UCSD-AML1 (cell line): Measurements from ENCODE around the gene GUCA2A.
"Not testable (repeated sequence)": the region's sequence is repeated elsewhere in the genome, so short reads cannot be mapped to it uniquely, and the experiment has no call there.

ENCODE experiments used
- DNase-seq: peaks from one replicate; lab custom pipeline; 2025; ENCODE audit not compliant: unreplicated experiment; lab: John Stamatoyannopoulos, UW

Gene GUCA2A, protein sequence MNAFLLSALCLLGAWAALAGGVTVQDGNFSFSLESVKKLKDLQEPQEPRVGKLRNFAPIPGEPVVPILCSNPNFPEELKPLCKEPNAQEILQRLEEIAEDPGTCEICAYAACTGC

DNA sequence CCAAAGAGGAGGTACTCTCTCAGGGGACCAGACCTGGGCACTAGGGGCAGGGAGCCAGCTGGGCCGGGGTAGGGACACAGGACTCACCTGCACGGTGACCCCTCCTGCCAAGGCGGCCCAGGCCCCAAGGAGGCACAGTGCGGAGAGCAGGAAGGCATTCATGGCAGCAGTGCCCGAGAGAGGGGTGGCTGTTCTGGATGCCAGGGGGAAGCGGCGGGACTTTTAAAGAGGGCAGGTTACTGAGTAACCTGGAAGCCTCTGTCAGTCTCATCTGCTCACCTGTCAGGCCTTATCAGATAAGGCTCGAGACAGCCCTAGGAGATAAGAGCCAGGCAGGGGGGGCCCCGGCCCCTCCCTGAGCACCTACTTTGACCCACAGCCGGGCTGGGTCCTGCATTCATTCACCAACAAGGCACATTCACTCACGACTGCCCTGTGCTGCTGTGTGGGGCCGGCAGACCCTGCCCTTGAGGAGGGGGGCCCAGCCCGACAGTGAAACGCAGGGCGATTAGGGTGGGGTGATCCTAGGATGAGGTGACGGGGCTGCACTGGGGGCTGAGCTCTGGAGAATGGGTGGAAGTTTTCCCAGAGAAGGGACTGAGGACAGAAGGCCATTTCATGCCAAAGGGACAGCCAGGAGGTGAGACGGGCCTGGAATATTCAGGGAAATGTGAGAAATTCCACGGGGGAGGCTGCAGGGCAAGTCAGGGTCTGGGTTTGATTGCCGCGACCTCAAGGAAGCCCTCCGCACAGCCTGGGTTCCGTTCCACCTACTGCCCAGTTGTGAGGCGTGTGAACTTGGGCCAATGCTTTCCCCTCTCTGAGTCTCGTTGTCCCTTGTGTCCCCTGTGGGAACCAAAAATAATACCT, at the start of gene GUCA2A:
TSS of gene GUCA2A (minus strand) at position 195 of the 870 bp plus-strand sequence. CDS start at position 162, 33 bp downstream.
- DNase-seq: no peak

DNA sequence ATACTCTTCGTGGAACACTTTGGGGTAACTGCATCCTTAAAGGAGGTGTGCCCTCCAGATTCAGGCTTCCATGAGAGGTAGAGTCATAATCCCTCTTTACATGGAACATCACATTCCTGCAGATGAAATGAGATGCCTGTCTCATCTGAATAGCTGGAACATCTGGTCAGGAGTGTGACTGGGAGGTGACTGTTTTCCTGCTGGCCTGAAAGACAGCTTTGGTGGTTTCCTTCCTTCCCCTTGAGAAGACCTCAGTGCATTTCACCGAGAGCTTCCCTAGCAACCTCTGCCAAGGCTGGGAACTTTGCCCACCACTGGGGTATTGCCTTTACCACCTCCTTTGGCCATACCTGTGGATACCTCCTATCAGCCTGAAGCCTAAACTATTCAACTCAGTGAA, 46.7 kb upstream of the GUCA2A start:
- no peak for DNase-seq

DNA sequence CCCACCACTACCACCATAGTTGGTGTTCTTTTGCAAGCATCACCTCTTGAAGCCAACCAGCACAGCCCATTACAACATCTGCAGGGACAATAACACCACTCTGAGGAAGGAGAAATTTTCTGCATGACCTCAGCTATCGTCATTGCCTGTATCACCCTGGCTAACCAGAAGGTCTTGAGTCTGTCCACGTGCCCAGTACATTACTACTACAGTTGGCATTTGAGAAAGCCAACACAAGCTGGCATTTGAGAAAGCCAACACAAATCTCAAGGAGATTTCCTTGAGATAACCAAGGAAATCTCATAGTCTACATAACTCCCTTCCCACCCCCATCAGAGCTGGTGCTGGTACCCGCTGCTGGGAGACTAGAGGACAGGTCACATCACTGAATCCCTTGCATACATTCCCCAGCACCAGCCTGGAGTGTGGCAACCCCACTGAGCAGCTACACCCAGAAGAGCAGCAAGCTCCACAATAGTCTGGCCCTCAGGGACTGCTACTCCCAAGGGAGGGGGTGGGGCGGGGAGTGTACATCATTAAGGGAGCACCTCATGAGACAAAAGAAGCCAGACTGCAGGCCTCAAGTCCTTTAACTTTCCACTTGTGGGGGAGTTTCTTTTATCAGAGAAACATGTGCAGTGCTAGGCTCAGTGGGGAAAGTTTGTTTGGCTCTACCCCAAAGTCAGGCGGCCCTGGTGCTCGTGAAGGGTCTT, 46.0 kb upstream of the GUCA2A start:
- DNase-seq: no peak

DNA sequence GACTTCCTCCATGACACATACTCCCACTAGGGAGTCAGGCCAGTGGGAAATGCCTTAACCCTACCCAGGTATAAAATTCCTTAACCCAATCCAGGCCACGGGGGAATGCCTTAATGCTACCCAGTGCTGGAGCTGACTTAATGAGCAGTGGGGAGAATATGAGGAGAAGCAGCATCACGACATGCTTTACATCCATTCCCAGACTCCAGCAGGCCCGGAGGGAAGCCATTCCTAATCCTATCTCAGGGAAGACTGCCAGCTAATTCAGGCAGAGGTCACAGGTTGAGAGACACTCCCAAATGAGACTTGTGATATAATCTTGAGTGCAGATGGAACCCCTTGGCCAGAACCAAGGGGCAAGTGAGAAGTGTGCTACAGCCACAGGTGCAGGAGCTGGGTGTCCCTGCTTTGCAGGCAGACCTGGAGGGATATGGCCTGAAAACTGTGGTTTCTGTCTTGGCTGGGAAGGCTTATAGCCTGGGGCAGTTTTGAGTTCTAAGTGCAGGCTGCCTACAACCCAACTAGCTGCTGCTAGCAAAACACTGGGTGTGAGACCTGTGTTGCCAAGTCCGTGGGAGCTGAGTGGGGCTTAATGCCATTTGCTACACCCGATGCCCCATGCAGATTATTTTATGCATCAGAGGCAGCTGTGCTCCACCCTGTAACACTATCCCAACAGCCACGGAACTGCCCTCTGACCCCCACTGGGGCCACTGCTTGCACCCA, 45.1 kb upstream of the GUCA2A start:
- DNase-seq: no peak

DNA sequence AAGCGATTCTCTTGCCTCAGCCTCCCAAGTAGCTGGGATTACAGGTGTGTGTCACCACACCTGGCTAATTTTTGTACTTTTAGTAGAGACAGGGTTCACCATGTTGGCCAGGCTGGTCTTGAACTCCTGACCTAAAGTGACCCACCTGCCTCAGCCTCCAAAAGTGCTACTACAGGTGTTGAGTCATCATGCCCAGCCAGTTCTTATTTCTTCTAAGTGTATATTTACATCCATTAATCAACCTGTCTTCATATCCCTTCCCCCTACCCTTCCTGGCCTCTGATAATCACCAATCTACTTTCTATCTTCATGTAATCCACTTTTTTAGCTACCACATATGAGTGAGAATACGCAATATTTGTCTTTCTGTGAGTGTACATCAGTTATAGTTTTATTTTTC, 42.4 kb upstream of the GUCA2A start:
- DNase-seq: not testable (repeated sequence)

DNA sequence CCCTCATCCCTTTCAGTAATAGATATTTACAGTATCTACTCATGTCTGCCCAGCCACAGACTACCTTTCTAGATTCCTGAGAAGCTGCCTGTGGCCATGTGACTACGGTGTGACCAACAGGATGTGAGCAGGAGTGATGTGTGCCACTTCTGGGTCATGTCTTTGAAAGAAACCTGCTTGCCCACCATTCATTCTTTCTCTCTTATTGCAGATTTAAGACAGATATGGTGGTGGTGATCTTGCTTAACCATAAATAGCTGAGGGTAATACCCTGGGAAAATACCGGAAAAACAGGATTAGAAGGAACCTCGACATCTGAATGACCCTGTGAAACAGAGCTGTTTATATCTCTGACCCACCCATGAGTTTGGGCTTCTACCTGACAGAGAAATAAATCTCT, 41.6 kb upstream of the GUCA2A start:
- no peak for DNase-seq

DNA sequence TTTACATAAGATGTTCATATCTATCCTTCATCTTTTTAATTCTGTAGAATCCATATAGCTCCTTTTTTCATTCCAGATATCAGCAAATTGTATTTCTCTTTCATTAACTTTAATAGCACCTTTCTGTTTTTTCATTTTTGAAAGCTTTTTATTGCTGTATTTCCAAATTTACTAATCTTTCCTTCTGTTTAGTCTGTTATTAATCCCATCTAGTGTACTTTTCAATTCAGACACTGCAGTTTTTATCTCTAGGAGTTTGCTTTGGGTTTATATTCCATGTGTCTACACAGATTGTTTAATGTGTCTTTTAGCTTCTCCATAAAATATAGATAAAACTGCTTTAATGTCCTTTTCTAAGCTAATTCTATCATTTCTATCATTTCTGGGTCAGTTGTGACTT, 37.4 kb upstream of the GUCA2A start:
- DNase-seq: no peak

DNA sequence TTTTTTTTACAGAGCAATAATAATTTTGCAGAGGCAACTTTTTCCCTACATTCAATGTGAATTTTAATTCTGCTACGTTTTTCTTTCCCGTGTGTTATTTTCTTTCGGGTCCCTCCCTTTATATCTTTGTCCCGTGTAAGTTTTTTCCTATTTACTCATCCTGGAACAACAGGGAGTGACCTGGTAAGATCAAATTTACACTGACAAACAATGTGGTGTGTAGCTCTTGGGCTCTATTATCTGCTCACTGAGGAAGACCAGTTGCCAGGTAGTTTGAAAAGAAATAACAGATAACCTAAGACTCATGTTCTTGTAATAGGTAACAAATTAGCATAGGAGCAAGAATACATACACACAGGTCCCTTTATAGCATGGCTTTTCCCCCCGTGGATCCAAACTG, 33.7 kb upstream of the GUCA2A start:
- no peak for DNase-seq

DNA sequence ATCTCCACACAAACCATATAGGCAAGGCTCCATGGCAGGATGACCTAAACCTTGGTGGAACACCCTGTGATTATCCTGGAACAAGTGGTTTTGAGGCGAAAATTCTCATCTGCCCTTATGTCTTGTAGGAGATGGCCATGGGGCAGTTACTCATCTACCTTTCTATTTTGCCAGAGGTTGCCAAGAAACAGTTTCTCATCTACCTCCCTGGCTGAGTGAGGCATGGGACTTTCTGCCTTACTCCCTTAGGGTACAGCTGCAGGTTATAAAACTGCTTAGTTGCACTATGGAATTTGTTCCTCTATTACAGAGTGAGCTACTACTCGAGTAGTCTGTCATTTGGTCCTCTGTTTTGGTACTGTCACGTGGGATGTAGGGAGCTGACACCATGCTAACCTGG, 31.3 kb upstream of the GUCA2A start:
- no peak for DNase-seq

DNA sequence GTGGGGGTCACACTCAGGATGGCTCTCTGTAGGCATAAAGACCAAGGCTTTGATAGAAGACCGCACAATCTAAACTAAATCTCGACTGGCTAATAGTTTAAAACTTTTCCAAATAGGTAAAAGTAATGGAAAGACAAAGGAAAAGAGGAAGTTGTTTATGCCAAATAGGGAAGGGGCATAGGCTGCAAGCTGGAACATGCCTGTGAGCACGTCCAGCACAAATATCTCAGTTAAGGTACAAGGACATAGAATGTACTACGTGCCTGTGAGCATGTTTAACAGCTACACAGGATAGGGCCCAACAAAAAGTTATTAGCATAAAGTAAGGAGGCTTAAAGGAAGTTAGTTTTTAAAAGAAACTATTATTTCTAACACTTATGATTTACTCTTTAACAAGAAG, 27.6 kb upstream of the GUCA2A start:
- no peak for DNase-seq

DNA sequence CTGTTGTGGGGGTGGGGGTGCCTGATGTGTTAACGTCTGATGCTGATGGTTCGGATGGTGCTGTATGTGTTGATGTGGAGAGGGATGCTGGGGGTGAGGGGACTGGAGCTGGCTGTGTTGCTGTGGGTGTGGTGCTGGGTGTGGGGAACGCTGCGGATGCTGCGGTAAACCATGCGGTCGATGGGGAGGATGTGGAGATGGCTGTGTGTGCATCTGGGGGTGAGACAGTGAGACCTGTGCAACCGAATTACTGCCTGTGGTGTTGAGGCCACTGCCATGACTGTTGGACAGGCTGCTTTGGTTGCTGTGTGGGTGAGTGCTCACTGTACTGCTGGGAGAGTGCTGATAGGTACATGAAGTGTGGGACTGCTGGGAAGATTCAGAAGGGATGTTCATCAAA, 26.8 kb upstream of the GUCA2A start:
- DNase-seq: no peak

DNA sequence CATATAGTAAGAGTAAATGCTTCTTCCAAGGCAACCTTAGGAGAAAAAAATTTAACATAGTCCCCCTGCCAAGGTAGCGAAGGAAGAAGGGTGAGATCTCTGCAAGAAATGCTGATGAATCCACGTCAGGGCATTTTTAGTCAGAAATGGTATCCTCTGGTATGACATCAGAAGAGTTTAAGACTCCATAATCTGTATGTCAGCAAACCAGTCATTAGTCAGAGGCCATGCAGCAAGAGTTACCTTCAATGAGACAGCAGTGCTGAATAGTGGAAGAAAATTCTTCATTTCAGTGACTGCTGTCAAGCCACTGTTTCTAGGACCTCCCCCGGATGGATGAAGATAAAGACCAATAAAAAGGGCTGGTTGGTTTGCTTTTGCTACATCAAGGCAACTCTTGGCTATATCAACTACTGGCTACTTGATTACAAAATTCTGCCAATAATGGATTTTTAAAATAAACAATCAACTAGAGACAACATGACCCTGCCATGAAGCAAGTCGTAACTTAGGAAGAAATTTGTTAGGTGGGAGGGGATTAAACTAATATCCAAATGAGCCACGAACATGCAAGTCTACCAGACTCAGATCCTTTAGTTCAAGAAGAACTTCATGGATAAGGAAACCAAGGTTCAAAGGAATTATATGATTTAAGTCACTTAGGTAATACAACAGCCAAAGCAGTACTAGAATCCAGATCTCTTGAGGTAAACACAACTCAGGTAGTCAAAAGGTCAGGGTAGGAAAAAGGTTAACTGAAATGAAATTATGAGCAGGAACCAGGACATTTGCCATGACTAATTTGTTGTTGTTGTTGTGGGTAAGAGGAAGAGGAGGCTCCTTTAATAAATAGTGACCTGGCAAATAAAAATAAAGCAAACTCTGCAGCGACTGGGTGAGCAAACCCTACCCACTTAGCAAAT, 25.6 kb upstream of the GUCA2A start:
- DNase-seq: no peak

DNA sequence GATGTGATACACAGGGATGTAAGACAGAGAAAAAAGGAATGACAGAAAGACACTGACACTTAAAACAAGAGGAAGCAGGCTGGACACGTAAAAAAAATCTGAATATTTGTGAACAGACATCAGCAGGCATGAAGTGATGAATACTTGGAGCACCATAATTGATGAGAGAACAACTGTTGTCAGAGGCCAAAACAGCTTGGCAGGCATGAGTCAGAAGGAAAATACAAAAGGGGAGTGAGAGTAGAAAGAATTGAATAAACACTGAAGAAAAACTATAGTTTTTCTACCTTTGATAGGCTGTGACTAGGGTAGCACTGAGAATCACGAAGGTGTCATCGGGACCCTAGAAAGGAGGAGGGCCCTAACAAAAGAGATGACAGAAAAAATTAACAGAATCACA, 21.6 kb upstream of the GUCA2A start:
- no peak for DNase-seq

DNA sequence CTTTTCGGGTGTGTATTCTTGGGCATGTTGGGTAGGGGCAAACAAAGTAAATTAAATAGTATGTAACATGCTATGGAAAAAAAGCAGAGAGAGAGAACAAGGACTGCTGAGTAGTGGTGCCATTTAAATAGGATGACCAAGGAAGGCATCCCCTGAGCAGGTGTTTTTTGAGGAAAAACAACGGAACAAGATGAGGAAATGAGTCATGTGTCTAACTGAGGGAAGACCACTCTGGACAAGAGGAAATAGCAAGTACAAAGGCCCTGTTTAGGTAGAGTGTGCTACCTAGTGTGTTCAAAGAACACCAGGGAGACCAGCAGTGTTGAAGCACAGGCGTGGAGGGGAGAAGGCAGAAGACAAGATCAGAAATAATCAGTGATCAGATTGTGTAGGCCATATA, 20.1 kb upstream of the GUCA2A start:
- DNase-seq: no peak

DNA sequence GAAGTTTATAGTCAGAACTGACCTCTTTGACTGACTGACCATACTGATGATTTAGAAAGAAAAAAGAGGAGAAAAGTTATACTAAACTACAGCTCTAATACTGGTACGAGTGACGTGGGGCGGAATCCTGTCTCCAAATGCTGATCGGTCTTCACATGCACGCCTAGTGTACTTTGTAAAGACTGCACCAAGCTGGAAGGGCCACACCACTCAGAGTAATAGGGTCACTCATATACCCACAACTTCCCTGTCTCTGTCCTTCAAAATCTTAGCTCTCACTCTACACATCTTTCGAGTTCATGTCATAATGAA, 19.4 kb upstream of the GUCA2A start:
- DNase-seq: no peak

DNA sequence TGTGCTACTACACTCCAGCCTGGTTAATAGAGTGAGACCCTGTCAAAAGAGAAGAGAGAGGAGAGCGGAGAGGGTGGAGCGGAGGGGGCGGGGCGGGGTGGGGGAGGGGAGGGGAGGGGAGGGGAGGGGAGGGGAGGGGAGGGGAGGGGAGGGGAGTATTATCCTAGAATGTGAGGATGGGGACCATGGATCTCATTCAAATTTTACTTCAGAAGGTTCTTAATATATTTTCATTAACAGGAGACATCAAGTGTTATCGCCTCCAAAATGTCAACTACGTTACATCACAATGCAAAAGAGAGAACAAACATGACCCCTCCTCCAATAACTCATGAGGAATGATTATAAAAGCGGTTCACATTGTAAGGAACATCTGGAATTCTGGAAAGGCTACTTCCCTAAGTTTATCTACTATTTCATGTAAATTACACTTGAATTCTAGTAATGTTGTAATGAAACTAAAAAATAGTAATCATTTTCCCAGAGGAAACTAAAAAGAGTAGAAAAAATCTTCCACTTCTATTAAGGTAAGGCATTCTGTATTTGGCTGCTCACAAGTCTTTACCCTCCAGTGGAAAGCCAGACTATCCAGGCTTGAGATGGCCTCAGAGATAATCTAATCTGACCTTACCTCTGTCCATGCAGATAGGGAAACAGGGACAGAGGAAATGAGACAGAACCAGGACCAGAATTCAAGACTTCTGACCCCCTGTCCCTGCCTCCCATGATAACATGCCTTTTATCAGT, 18.8 kb upstream of the GUCA2A start:
- DNase-seq: no peak

DNA sequence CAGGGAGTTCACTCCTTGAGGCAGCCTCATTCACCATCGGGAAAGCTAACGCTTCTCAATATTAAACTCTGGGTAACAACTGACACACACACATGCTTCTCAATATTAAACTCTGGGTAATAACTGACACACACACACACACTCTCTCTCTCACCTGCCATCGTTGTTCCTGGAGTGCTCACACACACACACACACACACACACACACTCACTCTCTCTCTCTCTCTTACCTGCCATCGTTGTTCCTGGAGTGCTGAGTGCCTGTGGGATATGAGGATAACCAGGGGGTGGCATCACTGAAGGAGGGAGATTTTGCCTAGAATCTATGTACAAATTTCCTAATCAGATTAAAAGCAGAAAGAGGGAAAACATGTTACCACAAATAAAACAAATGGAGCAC, 17.1 kb upstream of the GUCA2A start:
- no peak for DNase-seq

DNA sequence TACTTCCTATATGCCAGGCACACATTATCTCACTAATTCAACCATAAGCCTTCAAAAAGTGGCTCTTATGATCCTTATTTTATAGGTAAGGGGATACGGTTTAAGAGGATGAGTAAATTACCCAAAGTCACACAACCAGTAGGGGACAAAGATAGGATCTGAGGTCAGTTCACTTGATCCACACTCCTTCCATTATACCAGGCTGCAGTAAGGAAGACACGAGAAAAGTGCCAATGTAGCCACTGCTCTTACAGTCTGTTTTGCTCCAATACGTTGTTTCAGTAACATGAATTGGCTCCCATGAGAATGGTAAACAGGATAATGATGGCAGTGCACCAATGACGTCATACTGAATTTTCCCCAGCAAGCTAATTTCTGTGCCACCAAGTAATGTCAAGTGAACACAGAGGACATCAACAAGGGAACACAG, 15.4 kb upstream of the GUCA2A start:
- DNase-seq: no peak

DNA sequence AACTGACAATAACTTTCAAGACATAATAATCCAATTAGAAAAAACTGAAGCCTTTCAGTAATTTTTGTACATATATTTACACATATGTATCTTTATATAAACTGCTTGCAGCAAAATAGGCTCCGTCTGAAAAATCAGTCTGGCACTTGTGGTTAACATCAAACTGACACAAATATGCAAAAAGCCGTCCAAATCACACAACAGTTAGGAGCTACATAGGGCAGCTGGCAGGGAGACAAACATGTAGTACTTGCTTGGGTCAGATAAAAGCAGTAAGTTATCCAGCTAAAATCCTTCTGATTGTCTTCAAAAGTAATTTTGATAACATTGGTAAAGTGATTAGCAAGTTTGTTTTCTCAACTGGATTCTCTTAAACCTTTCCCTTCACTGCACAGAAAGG, 14.7 kb upstream of the GUCA2A start:
- DNase-seq: no peak

DNA sequence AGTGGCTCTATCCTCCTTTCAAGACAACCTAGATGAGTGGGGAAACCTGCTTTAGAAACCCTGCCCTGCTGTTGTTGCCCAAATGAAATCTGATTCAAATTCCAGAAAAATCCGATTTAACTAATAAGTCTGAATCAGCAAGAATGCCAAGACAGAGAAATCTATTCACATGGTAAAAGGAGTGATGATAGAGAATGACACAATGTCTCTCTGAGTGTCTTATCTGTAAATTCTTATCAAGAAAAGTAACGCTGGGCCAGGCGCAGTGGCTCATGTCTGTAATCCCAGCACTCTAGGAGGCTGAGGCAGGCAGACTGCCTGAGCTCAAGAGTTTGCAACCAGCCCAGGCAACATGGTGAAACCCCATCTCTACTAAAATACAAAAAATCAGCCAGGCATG, 13.7 kb upstream of the GUCA2A start:
- DNase-seq: no peak
